GM19023 (cell line): ENCODE results near the gene ELP5.

Experiments
- ATAC-seq: cut with Tn5 transposase; IDR thresholded peaks from one replicate; pipeline ENCODE4 v1.9.1; 2021; ENCODE audit warnings: mild to moderate bottlenecking, moderate library complexity; ENCODE audit not compliant: unreplicated experiment

ELP5 gene

DNA sequence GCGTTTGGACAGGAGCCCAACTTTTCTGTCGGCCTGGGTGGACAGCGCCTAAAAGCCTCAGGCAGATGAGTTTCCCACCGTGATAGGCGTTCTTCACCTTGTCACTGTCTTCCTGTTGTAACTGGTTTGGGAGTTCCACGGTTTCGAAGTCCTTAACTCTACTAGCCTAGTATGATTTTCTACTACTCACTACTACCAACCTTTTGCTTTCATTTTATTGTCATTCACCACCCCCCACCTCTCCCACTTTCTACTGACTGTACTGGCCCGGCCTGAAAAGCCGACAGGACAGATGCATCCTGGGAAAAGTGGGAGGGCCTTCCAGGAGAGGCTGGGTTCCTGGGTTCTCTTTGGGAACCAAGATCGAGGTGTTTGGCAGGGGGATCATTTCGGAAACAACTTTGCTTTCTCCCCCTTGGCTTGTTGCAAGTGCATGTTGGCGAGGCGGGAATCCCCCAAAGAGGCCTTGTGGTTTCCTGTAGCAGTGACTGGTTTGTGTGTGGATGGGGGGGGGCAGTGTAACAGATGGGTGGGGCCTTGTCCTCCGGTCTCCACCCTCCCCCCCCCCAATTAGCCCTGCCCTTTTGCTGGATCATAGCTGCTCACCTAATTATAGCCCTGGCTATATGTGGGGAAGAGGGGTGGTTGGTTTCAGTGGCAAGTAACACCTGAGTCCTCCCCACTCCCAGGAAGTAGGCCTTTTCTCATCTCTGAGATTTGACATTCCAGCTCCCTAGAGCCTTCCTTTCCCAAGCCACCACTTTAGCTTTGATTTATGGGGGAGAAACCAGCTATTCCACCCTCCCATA lies 56.8 kb downstream of the ELP5 start:
- ATAC-seq = no peak
